ENCODE results near the gene TNXB. TPM values are rescaled to one million over a fixed set of nuclear protein-coding genes. Genes with fewer than 3 reads are reported as not detected.
A peak's percentile ranks its signal among the peaks of the same experiment; 100 is the strongest.
"Not testable (repeated sequence)": the region's sequence is repeated elsewhere in the genome, so short reads cannot be mapped to it uniquely, and the experiment has no call there.

TNXB gene
- polyA plus RNA-seq, 5 donors, result 9.0 to 24.8 (median 11.6) TPM

- DNase-seq, result no peak
These were observed 40.3 kb downstream of the TNXB start for GRCh38 chr6:32068867-32069266.

DNA sequence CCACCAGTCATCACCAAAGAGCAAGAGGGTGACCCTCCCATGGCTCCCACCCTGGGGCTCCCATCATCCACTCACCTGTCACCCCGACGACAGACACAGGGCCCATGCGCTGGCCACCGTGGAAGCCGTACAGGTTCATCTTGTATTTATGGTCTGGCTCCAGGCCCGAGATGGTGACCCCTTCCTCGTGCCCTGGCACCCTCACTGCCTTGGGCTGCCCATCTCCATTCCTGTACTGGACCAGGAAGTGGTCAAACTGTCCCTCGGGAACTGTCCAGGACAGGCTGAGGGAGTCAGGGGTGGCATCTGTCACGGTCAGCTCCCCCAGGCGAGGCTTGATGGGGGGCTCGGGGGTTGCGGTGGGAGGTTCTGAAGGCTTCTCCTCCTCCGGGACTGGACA, 40.8 kb downstream of the TNXB start:
- DNase-seq, result not testable (repeated sequence)

- not testable (repeated sequence) for DNase-seq
These were observed 41.6 kb downstream of the TNXB start for GRCh38 chr6:32067521-32067920.

GRCh38 chr6:32064706-32065105, 44.4 kb downstream of the TNXB start:
- DNase-seq, result no peak

DNA sequence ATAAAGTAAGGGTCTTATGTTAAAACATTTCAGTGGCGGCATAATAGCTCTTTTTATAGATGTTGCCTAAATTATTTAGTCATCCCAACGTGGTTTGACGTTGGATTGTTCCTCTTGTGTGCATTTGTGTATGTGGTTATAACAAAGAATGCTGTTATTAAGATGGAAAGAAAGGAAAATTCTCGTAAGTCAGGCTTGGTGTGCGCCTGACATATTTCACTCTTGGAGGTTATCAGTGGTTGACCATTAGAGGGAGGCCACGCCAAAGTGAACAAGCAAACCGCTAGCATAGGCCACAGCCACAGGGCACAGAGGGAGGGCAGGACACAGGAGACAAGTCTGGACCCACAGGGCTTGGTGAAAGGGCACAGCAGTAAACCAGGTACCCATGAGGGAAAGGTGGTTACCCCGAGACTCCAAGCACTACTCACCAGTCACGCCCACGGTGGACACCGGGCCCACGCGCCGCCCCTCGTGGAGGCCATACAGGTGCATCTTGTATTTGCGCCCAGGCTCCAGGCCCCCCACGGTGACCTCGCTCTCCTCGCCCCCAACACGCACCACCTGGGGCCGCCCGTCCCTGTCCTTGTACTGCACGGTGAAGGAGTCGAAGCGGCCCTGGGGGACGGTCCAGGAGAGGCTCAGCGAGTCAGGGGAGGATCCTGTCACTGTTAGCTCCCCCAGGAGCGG, 48.0 kb downstream of the TNXB start:
- DNase-seq, result no peak

GRCh38 chr6:32058511-32058963, 50.6 kb downstream of the TNXB start:
- no peak for DNase-seq

DNA sequence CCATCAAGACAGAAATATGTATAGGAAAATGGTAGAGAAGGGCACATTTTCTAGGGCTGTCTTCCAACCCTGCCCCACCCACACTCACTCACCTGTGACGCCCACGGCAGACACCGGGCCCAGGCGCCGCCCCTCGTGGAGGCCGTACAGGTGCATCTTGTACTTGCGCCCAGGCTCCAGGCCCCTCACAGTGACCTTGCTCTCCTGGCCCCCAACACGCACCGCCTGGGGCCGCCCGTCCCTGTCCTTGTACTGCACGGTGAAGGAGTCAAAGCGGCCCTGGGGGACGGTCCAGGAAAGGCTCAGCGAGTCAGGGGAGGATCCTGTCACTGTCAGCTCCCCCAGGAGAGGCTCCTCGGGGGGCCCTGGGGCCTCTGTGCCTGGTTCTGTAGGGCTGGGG, 51.2 kb downstream of the TNXB start:
- no peak for DNase-seq

- no peak for DNase-seq
These were observed 52.9 kb downstream of the TNXB start for GRCh38 chr6:32056254-32056653.

DNA sequence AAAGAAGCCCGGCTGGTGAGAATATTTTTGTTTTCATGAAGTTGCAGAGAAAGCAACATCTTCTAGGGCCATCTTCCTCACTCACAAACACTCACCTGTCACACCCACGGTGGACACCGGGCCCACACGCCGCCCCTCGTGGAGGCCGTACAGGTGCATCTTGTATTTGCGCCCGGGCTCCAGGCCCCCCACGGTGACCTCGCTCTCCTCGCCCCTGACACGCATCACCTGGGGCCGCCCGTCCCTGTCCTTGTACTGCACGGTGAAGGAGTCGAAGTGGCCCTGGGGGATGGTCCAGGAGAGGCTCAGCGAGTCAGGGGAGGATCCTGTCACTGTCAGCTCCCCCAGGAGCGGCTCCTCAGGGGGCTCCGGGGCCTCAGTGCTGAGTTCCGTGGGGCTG, 53.4 kb downstream of the TNXB start:
- not testable (repeated sequence) for DNase-seq

GRCh38 chr6:32053314-32053713, 55.8 kb downstream of the TNXB start:
- DNase-seq, result not testable (repeated sequence)

- not testable (repeated sequence) for DNase-seq
These were observed 56.5 kb downstream of the TNXB start for GRCh38 chr6:32052626-32053025.

- DNase-seq, result no peak
These were observed 58.6 kb downstream of the TNXB start for GRCh38 chr6:32050562-32050961.

DNA sequence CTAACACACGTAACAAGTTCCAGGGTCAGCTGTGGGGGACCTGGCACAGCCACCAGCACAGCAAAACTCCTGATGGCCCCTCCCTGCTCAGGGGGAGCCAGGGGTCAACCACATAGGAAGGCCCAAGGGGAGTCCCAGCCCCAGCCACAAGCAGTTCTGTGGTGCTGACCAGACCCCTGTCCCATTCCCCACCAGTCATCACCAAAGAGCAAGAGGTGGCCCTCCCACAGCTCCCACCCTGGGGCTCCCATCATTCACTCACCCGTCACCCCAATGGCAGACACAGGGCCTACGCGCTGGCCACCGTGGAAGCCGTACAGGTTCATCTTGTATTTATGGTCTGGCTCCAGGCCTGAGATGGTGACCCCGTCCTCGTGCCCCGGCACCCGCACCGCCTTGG, 59.4 kb downstream of the TNXB start:
- DNase-seq, result not testable (repeated sequence)

GRCh38 chr6:32049149-32049548, 60.0 kb downstream of the TNXB start:
- DNase-seq, result not testable (repeated sequence)

GRCh38 chr6:32047855-32048766, 61.0 kb downstream of the TNXB start:
- DNase-seq, result peak in 1 of 2 donors; percentile 34

- no peak for DNase-seq
These were observed 61.6 kb downstream of the TNXB start for GRCh38 chr6:32047539-32047854.

GRCh38 chr6:32047084-32047478, 62.1 kb downstream of the TNXB start:
- DNase-seq, result peak in 1 of 2 donors; percentile 15

DNA sequence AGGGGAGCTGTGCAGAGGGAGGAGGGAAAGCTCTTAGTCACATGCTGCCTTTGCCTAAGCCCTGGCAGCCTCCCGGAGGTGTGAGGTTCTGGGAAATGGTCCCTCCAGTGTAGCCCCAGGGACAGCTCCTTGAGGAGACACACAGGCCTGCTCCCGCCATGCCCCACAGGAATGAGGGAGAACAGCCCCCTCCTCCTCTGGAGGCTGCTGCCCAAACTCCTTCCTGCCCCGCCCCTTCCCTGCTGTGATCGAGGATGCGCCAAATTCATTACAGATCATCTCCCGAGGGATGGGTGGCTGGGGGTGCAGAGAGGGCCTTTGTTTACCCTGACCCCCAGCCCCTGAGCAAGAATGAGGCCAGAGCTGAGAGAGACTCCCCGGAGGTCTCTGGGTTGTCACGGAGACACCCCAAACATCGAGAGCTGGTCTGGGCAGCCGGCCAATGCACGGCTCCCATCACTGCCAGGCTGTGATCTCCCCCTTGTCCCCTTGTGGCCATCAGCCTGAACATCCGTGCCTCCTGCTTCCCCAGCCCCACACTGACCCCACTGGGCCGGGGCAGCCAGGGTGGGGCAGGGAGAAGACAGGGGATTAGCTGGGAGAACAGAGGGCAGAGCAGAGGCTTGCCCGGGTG, 62.6 kb downstream of the TNXB start:
- peak; percentile 43 to 66 for DNase-seq

DNA sequence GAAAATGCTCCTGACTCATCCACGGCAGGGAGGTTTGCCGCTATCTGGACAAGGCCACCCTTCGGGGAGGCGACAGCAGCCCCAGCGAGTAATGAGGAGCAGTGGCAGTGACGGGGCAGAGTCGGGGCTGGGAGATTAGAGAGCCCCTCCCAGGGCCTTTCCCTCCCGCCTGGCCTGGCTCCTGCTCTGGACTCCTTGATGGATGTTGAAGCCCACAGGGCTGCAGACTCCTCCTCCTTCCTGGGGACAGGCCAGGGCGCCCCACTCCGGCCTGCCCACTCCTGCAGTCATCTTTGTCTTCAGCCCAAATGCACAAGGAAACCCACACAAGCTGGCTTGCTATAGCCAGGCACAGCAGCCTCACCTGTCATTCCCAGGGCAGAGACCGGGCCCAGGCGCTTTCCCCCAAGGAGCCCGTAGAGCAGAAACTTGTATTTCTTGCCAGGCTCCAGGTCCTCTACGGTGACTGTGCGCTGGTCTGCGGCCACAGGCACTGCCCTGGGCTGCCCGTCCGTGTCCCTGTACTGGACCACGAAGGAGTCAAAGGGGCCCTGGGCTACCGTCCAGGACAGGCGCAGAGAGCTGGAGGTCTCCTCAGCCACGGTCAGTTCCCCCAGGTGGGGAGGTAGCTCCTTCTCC, 63.2 kb downstream of the TNXB start:
- DNase-seq, result peak; percentile 10 to 17

DNA sequence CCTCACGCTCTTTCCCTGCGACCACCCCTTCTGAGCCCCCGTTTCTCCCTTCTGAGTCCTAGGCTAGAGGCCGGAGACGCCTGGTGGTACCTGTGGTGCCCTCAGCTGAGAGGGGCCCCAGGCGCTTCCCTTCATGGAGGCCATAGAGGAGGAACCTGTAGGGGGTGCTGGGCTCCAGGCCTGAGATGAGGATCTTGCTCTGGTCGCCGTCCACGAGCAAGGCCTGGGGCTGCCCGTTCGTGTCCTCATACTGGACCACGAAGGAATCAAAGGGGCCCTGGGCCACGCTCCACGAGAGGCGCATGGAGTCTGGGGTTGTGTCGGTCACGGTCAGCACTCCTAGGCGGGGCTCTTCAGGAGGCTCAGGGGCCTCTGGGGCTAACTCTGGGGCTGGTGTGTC, 64.2 kb downstream of the TNXB start:
- not testable (repeated sequence) for DNase-seq

DNA sequence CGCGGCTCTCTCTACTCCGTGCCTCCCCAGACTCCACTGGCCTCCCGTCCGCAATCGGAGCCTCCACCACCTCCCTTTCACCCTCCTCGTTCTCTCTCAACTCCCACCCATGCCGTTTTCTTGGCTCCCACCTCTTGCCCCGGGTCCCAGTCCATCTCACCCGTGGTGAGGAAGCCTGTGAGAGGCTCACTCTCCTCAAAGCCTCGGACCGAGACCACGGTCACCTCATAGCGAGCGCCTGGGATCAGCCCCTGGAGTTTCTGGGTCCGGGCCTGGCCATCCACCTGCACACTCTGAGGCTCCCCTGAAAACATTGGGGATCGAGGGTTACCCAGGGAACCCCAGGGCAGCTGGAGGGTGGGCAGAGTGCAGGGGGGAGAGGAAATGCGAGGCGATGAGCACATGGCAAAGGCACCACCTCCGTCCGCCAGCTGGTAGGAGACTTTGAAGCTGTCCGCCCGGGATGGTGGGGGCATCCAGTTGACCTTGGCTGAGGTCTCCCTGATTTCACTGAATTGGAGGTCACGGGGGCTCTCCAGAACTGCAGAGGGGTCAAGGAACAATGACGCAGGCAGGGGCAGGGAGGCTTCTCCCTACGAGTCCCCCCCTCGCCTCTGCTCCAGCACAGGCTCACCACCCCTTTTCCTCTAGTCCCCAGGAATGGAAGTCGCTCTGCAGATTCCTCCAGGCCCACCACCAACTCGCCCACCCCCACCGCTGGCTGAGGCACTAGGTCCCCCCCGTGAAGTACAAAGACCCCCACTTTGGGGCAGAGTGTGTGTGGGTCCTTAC, 65.4 kb downstream of the TNXB start:
- DNase-seq, result not testable (repeated sequence)
